ENCODE measurements around the gene ATAD2B. TPM values are rescaled to one million over a fixed set of nuclear protein-coding genes. Genes with fewer than 3 reads are reported as not detected.

Gene ATAD2B
- total and polyA plus RNA-seq, 2 of the 8 experiments (the other 6 are each of a cell fraction or from before 2014, with no cell fraction given): 3.4 to 16.1 TPM

- Histone ChIP-seq H3K36me3 (ENCODE audit: control insufficient read depth in 2 of 4, insufficient read depth in 4 of 4, low read length in 3 of 4) (peaks cover 0 to 18% (median 3%) of the 10 kb centered on the region in 4 experiments; a peak in 5 of 8 replicates), H3K23ac (ENCODE audit: insufficient read length) (no peak overlapping the region), H2BK120ac (replicated peaks; ENCODE audit: low read depth, low read length) (no peak overlapping the region), H3K56ac (replicated peaks; ENCODE audit: insufficient read length, low read depth, low read length) (no peak overlapping the region), H3K27me3 (replicated peaks in 1 of 4; ENCODE audit: control insufficient read depth in 3 of 4, extremely low read depth in 1 of 4, insufficient read depth in 3 of 4, low read length in 3 of 4) (no peaks in the 10 kb centered on the region), H3K4me1 (replicated peaks in 1 of 4; ENCODE audit: control insufficient read depth in 3 of 4, insufficient read depth in 4 of 4, low read length in 3 of 4) (peaks cover 0 to 7% (median 0%) of the 10 kb centered on the region in 4 experiments; a peak in 3 of 7 replicates), H3K4ac (replicated peaks; ENCODE audit: insufficient read length, low read depth, low read length) (no peak overlapping the region), H4K5ac (ENCODE audit: insufficient read length, low read depth, low read length) (no peak overlapping the region), H2AK5ac (ENCODE audit: low read depth, low read length) (no peak overlapping the region), H3K79me2 (ENCODE audit: control insufficient read depth in 1 of 2, insufficient read depth in 2 of 2, low read length in 2 of 2) (no peaks in the 10 kb centered on the region), H3K4me2 (ENCODE audit: insufficient read depth in 1 of 2, low read depth in 2 of 2, low read length in 2 of 2) (no peak overlapping the region), H4K20me1 (replicated peaks in 1 of 2; ENCODE audit: control insufficient read depth in 1 of 2, insufficient read depth in 2 of 2, low read length in 2 of 2) (no peaks in the 10 kb centered on the region), H3K14ac (ENCODE audit: insufficient read length) (no peak overlapping the region), H3K27ac (ENCODE audit: low read depth, low read length) (no peak overlapping the region), H3K9ac (replicated peaks in 1 of 4; ENCODE audit: extremely low read depth in 1 of 4, low read depth in 3 of 4, low read length in 3 of 4) (no peak overlapping the region), H2AFZ (ENCODE audit: low read length) (no peak overlapping the region), H4K91ac (replicated peaks; ENCODE audit: insufficient read length, low read length) (no peak overlapping the region), H3K4me3 (ENCODE audit: extremely low read depth in 1 of 4, insufficient read depth in 2 of 4, low read depth in 3 of 4, low read length in 4 of 4) (no peak overlapping the region), H4K8ac (ENCODE audit: extremely low read depth, insufficient read depth, low read length) (no peak overlapping the region), H2BK15ac (ENCODE audit: low read length) (no peak overlapping the region), H3K9me3 (ENCODE audit: insufficient read depth in 2 of 2, low read depth in 1 of 2, low read length in 1 of 2) (no peaks in the 10 kb centered on the region), H3K18ac (ENCODE audit: extremely low read depth, low read length) (no peak overlapping the region), H3K23me2 (ENCODE audit: low read depth, low read length) (no peaks in the 10 kb centered on the region), H2BK20ac (ENCODE audit: low read length) (no peak overlapping the region), H3K79me1 (ENCODE audit: low read depth, low read length) (no peaks in the 10 kb centered on the region), H2BK12ac (ENCODE audit: low read depth, low read length) (no peak overlapping the region), H2BK5ac (ENCODE audit: low read depth, low read length) (no peak overlapping the region)
- TF ChIP-seq CHD1 (IDR thresholded peaks at IDR 0.05; ENCODE audit: low read depth, low read length) (no peak), MAX (IDR thresholded peaks at IDR 0.05) (no peak), CREB1 (IDR thresholded peaks at IDR 0.05) (no peak), JUN (IDR thresholded peaks at IDR 0.05; ENCODE audit: low read depth, low read length) (no peak), SP1 (IDR thresholded peaks at IDR 0.05; ENCODE audit: low read depth, low read length) (no peak), RFX5 (IDR thresholded peaks at IDR 0.05; ENCODE audit: borderline replicate concordance, low read depth, low read length) (no peak), EGR1 (IDR thresholded peaks at IDR 0.05; ENCODE audit: borderline replicate concordance, low read depth, low read length) (no peak), CEBPB (IDR thresholded peaks at IDR 0.05; ENCODE audit: low read depth, low read length) (no peak), TCF12 (IDR thresholded peaks at IDR 0.05; ENCODE audit: low read depth, low read length) (no peak), SP2 (IDR thresholded peaks at IDR 0.05; ENCODE audit: low read length) (no peak), PHF8 (conservative IDR thresholded peaks at IDR 0.05; ENCODE audit: low read depth, low read length) (no peak), SIN3A (conservative IDR thresholded peaks at IDR 0.05 in 1 of 2, IDR thresholded peaks at IDR 0.05 in 1 of 2; ENCODE audit: low read depth in 1 of 2, low read length in 2 of 2) (no peak), SIRT6 (IDR thresholded peaks at IDR 0.05; ENCODE audit: low read length) (no peak), ATF3 (IDR thresholded peaks at IDR 0.05; ENCODE audit: insufficient read depth, low read depth, low read length) (no peak), GTF2F1 (IDR thresholded peaks at IDR 0.05; ENCODE audit: borderline replicate concordance, low read depth, low read length) (no peak)
- no peak for FAIRE-seq
- ChIA-PET POLR2A (ENCODE audit: partially characterized antibody) (no interaction called here), CTCF (ENCODE audit: partially characterized antibody) (interaction anchor here (1.1 kb wide), 1 partner anchor 118 kb away, joined by 3 read pairs; no protein-coding TSS in a partner anchor)
- no peak for DNase-seq (ENCODE audit: low read depth in 1 of 2, low spot score in 2 of 2)
Observed at GRCh38 chr2:23754970-23755369, 172.0 kb downstream of the ATAD2B start.

Measured in H1 (cell line).